ENCODE measurements around the gene TNFRSF1A. TPM values are rescaled to one million over a fixed set of nuclear protein-coding genes. Genes with fewer than 3 reads are reported as not detected.
"Not testable (repeated sequence)": the region's sequence is repeated elsewhere in the genome, so short reads cannot be mapped to it uniquely, and the experiment has no call there.

TNFRSF1A gene
- total RNA-seq, 2 donors from 2014 or later = 62.9 to 176 TPM

GRCh38 chr12:6294156-6295093 is 47.5 kb downstream of the TNFRSF1A start:
- no peak for DNase-seq (ENCODE audit: low spot score)
- Histone ChIP-seq H3K9me3 (no peaks in the 10 kb centered on the region), H3K36me3 (no peaks in the 10 kb centered on the region), H3K27ac (peak overlapping the region in 1 of 2 donors; percentile 14), H3K4me1 (peaks cover 0 to 17% of the 10 kb centered on the region in 2 donors), H3K4me3 (no peak overlapping the region), H3K27me3 (no peaks in the 10 kb centered on the region)
- TF ChIP-seq CTCF (IDR thresholded peaks at IDR 0.05) = no peak

- H3K27me3 ChIP-seq = no peaks in the 10 kb centered on the region
- no peak overlapping the region for H3K27ac ChIP-seq
- H3K36me3 ChIP-seq = no peaks in the 10 kb centered on the region
- no peak for TF ChIP-seq CTCF (IDR thresholded peaks at IDR 0.05)
- H3K4me3 ChIP-seq = no peak overlapping the region
- H3K4me1 ChIP-seq = peaks cover 0 to 17% of the 10 kb centered on the region in 2 donors
- no peak for DNase-seq (ENCODE audit: low spot score)
- no peaks in the 10 kb centered on the region for H3K9me3 ChIP-seq
Observed at GRCh38 chr12:6292606-6293005, 49.3 kb downstream of the TNFRSF1A start.

- not testable (repeated sequence) for H3K4me1 ChIP-seq; H3K9me3 ChIP-seq; DNase-seq (ENCODE audit: low spot score); H3K27me3 ChIP-seq; H3K36me3 ChIP-seq; H3K4me3 ChIP-seq; H3K27ac ChIP-seq
Observed at GRCh38 chr12:6289906-6290305, 52.0 kb downstream of the TNFRSF1A start.

- not testable (repeated sequence) for H3K9me3 ChIP-seq; H3K27me3 ChIP-seq; H3K4me3 ChIP-seq; DNase-seq (ENCODE audit: low spot score); H3K4me1 ChIP-seq; H3K36me3 ChIP-seq; H3K27ac ChIP-seq
Observed at GRCh38 chr12:6289081-6289480, 52.8 kb downstream of the TNFRSF1A start.

- H3K36me3 ChIP-seq = no peaks in the 10 kb centered on the region
- H3K4me3 ChIP-seq = no peak overlapping the region
- TF ChIP-seq CTCF (IDR thresholded peaks at IDR 0.05) = no peak
- DNase-seq (ENCODE audit: low spot score) = no peak
- H3K4me1 ChIP-seq = no peaks in the 10 kb centered on the region
- H3K27me3 ChIP-seq = no peaks in the 10 kb centered on the region
- H3K9me3 ChIP-seq = no peaks in the 10 kb centered on the region
- no peak overlapping the region for H3K27ac ChIP-seq
Observed at GRCh38 chr12:6288235-6288634, 53.6 kb downstream of the TNFRSF1A start.

- H3K4me3 ChIP-seq = no peak overlapping the region
Observed at GRCh38 chr12:6285532-6286306, 56.2 kb downstream of the TNFRSF1A start.

More at GRCh38 chr12:6285532-6286306, 56.2 kb downstream of the TNFRSF1A start:
- H3K4me1 ChIP-seq = no peaks in the 10 kb centered on the region
- H3K36me3 ChIP-seq = no peaks in the 10 kb centered on the region
- TF ChIP-seq CTCF (IDR thresholded peaks at IDR 0.05) = no peak
- H3K9me3 ChIP-seq = no peaks in the 10 kb centered on the region
- no peak for DNase-seq (ENCODE audit: low spot score)
- H3K27me3 ChIP-seq = no peaks in the 10 kb centered on the region
- no peak overlapping the region for H3K27ac ChIP-seq
